Activated CD4-positive, alpha-beta T cell treated with anti-CD3 and anti-CD28 coated beads, Interleukin-2, Interleukin-6, amounts not matched to agents 100 ng/mL and 50 ng/mL, durations not matched to agents 16 hours and 8 hours (primary cell): ENCODE results near the gene SPOCK1.

ENCODE experiments used
- DNase-seq: peaks from one replicate; pipeline ENCODE4 v3.0.0-alpha.2; 2020

SPOCK1 gene

DNA sequence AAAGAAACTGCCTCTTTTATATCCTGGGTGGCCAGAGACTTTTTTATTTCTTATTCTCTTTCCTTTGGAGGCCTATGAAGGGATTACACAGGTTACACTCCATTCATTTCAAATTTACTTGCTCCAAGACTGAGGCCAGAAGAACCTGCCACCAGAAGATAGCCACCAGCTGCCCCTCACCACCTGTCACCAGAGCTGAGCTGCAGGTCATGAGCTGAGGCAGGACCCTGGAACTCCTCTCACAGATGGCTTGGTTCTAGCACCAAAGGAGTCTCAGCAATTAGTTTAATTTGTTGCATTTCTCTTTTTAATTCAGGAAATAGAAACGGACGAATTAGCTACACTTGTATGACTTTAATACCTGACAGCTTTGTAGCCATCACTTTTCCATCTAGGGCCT, 313.9 kb downstream of the SPOCK1 start:
- no peak for DNase-seq

DNA sequence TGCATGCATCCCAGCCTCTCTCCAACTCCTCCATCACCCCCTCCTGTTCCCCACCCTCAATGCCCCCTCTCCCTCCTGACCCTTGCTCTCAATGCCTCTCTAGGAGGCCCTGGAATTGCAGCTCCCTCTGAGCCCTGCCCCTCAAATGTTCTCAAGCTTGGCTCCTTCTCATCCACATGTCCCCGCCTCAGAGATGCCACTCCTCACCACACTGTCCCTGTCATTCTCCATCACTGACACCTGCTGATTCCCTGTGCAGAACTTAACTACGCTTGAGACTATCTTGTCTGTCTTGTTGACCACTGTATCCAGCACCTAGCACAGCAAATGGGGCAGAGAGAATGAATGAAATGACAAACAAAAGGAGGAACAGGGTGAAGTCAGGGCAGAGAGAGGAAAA, 314.4 kb downstream of the SPOCK1 start:
- DNase-seq, result no peak

DNA sequence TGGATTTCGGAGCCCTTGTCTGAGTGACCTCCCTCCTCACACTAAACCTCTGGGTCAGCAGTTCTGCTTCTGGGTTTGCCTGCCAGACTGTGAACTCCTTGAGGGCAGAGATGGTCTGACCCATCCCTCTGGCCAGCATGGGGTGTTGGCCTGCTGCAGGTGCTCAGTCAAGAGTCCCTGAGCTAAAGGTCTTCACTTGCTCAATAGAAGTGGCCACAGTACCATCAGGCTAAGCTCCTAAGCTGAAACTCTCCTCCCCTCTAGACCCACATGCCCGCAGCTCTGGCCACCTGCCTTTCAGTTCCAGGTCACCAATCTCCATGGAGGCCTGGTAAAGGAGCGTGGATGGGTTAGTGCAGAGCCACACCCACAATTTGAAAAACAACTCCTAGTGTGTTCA, 316.6 kb downstream of the SPOCK1 start:
- no peak for DNase-seq

DNA sequence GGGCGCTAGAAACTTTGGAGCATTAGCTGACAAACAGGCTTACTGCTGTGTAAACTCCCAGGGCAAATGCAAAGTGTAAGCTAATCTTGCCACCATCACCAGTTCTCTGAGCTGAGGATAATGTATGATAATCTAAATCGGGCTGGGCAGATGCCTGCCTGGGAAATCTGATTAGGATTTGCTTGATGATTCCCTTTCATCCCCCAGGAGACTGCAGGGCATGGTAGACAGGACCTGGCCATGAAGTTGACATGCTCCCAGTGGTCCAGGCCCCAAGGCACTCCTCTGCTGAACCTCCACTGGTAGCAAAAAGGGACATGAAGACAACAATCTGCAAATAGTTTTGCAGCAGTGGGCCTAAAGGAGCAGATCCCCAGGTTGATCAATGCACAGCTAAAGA, 317.5 kb downstream of the SPOCK1 start:
- DNase-seq, result no peak

DNA sequence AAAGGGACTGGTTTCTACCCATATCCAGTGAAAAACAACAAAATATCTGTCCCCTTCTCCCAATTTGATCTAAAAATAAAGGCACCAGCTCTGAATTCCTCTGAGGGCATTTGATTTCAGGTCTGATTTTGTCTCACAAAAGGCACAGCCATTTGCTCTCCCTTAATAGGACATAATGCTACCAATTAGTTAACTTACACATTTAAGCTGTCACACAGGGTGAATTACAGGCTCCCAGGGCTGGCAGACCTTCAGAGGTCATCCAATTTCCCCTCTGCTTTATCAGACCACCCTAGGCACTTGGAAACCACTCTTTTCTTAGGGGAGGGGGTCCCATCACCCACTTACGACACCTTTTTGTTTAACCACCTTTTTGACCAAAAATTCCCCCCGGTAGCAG, 319.9 kb downstream of the SPOCK1 start:
- DNase-seq, result no peak

DNA sequence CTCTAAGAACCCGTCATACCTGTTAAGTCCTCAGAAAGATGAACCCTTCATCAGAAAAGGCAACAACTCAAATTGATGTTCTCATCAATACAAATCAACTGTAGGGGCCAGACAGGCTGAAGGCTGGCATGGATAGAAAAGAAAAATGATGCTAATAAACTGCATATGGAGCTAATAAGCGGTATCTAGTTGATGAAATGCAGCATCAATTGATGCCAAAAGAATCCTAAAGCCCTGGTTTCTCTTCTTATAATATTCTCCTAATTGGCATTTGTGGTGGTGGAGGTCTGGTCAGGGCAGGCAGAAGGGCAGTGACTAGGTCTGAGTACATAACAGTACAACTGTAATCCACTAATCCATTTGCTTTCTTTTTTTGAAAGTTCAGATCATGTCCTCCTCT, 322.5 kb downstream of the SPOCK1 start:
- DNase-seq, result no peak

DNA sequence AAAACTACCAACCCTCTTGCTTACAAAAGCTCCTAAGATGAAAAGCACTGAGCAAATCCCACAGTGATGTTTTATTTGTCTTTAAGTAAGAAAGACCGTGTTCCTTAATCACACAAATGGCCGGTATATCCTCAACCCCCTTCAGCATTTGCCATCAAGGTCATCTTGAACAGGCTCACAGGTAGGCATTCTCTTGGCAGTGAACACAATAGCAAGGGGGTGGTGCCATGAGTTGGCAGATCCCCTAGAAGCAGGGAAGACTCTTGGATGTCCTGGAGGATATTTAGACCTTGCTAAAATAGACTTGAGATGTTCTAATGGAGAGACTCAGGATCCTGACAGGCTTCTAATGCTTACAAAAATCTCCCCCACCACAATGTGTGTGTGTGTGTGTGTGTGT, 323.0 kb downstream of the SPOCK1 start:
- DNase-seq, result no peak

DNA sequence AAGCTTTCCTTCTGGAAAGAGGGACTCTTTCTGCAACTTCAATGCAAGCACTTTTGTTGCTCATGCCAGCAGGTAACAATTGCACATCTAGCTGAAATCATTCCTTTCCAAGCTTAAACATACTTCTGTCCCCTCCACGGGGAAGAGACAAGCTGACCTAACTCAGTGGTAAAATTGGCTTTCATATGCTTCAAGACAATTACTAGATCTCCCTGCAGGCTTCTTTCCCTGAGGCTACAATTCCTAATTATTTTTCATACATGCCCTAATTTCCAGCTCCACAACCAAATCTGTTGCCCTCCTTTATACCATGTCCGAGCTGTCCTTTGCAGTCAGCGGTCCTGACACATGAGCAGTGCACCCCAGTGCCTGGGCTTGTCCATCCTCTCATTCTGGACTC, 324.9 kb downstream of the SPOCK1 start:
- no peak for DNase-seq

DNA sequence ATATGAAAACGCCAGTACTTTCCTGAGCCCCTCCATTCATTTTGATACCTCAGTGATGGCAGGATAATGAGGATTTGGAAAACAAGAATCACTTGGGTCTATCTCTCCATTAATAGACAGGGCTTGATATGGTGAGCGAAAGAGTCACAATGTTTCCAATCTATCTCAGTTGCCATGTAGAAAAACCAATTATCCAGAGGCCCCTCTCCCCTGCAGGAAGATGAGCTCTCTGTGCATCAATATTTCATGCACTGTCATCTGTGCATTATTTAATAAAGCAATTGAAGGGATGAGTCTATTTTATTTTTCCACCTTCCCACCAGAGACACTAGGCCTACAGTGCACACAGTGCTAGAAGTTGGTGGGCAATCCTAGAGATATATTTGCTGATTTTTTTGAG, 326.9 kb downstream of the SPOCK1 start:
- DNase-seq, result no peak

DNA sequence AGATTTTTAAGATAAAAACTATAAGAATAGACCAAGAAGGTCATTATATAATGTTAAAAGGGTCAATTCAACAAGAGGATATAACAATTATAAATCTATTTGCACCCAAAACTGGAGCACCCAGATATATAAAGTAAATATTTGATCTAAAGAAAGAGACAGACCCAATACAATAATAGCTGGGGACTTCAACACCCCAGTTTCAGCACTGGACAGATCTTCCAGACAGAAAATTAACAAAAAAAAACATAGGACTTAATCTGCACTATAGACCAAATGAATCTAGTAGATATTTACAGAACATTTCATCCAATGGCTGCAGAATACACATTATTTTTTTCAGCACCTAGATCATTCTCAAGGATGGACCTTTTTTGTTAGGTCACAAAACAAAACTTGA, 331.9 kb downstream of the SPOCK1 start:
- no peak for DNase-seq

DNA sequence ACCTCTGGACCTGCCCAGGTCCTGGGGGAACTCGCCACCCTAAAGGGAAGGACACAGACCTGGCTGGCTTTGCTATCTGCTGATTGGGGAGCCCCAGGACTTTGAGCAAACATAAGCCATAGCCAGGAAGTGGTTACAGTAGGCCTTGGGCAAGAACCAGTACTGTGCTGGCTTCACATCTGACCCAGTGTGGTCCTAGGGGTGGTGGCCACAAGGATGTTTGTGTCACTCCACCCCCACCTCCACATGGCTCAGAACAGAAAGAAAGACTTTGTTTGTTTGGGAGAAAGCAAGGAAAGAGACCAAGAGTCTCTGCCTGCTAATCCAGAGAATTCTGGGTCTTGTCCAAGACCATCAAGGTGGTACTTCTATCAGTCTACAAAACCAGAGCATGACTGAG, 334.2 kb downstream of the SPOCK1 start:
- DNase-seq, result no peak

DNA sequence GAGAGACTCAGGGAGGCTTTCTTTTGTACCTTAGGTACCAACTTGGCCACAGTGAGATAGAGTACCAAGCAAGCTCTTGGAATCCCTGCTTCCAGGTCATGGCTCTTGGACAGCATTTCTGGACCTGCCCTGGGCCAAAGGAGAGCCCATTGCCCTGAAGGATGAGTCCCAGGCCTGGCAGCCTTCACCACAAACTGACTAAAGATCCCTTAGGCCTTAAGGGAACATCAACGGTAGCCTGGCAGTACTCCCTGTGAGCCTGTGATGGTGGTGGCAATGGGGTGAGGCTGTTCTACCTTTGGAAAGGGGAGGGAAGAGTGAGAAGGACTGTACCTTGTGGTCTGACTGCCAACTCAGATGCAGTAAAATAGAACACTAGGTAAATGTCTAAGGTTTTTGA, 334.6 kb downstream of the SPOCK1 start:
- no peak for DNase-seq

DNA sequence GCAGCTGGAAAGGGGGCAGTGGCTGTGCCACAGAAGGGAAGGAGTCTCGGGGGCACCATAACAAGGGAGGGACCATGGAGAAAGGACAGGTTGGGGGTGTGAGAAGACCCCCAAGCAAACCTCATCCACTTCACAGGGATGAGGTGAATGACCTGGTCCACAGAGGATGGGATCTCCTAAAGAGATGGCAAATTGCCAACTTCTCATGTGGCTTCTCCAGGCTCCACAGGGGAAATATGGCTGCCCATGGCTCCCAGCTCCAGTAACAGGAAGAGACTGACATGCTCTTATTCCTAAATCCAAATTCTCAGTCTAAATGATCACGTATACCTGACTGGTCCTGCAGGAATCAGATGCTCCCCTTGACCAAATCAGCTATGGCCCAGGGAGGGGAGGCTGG, 340.4 kb downstream of the SPOCK1 start:
- DNase-seq, result no peak

DNA sequence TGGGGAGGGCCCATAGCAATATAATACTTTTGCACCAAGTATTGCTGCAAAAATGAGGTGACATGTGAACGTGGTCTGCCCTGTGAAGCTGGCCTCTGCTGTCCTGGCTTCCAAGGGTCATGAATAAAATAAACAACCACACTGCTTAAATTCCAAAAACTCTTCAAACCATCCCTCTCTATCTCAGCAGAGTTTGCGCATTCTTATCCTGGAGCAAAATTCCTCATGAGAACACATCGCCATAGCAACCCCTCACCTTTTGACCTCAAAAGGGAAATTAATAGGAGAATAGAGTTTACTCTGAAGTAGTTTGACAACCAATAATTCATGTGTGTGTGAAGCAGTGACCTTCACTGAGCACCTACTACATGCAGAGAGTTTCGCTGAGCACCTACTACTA, 342.9 kb downstream of the SPOCK1 start:
- DNase-seq, result no peak

DNA sequence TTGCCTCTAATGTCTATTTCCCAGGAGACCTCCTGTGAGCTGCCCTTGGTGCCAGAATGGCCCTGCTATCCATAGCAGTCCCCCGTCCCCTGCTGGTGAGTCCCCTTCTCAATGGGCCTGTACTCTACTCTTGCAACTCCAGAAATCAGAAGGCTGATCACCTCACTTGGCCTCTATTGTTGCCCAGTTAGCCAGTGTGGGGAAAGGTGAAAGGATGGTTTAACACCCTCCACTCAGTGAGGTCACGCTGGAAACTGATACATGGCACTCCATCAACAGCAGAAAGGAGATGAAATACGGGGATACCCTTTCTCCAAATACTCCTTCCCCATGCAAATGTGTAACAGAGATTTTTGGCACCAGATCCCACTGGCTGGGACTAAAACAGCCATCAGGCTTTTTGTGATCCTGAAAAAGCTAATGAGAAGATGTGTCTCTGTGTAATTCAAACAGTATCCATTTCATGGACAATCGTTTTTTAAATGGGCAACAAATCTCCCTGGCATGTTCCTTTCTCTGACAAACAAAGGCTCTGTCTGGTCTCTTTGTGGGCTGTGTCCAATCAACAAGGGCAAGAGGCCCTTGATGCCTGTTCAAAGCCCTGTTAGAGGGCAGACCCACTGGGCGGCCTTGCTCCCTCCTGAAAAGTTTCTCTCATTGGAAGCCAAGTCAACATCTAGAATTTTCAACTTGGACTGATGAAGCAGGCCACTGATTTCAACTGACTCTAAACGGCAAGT, 343.7 kb downstream of the SPOCK1 start:
- DNase-seq, result no peak

DNA sequence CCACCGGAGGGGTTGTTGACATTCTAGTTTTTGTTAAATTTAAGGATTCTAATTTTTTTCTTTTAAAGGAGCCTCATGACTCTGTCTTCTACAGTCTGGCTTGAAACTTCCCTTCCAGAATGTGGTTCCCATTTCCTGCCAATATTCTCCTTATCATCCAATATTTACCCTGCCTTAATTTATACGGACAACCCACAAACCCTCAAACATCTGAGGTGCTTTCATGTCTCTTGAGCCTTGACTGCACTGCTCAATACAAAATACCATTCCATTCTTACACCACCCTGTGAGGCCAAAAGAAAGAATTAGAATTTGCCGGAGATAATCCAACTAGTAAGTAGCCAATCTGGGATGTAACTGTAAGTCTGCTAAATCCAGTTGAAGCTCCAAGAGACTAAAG, 346.5 kb downstream of the SPOCK1 start:
- no peak for DNase-seq

DNA sequence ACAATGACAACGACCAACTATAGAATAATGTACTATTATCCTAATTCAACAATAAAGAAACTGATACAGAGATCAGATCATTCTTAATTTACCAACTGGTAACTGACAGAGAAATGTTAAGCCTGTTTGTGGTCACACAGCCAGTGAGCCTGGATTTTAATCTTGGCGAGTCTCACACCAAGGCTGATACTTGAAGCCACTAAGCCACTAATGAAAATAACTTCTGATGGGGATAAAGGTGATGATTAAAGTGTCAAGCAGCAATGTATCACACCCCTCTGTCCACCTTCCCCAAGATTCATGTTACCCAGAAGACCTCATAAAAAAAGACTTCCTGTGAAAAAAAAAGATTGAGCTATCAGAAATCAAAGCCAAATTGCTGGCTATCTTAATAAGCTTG, 350.5 kb downstream of the SPOCK1 start:
- DNase-seq, result no peak

DNA sequence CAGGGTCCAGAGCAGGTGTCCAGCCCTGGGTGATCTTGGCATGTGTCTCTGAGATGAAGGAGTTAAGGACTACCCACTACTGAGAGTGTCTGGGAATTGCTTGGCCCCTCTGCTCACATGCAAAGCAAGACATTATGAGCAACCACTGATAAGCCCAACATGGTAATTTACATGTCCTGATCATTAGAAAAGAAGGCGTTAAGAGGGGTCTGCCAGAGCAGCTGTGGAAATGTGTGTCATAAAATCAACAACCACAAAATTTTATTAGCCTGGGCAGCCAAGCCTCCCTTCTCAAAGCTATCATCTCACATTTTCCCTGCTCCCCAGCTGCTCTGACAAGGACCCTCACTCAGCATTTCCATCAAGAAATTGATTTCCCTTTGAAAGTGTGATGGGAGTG, 351.0 kb downstream of the SPOCK1 start:
- no peak for DNase-seq

DNA sequence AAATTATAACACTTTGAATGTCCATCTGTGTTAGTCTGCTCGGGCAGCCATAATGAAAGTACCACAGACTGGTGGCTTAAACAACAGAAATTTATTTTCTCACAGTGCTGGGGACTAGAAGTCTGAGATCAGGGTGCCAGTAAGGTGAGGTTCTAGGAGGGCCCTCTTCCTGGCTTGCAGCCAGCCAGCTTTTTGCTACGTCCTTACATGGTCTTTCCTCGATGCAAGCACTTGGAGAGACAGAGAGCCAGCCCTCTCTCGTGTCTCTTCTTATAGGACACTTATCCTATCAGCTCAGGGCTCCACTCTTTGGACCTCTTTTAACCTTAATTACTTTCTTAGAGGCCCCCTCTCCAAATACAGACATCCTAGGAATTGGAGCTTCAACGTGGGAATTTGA, 351.8 kb downstream of the SPOCK1 start:
- no peak for DNase-seq

DNA sequence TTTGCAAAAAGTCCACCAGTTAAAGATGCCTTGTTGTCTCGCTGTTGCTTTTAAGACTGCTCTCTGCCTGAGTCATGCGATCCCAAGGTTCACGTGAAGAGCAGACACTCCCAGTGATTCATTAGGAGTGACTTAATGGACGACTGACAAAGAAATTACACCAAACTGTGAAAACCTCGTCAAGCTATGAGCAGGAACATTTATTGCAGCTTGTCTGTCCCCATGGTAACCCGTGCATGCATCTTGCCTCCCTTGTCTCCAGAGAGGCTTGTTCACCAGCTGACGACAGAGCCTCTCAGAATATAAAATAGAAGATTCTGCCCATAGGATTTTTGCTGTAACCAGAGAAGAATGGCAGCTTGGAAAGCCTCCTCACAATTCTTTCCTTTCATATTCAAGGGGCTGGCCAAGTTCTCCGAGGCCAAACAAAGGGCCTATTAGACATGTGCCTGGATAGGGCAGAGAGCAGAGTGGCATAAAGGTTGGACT, 352.7 kb downstream of the SPOCK1 start:
- DNase-seq, result no peak

DNA sequence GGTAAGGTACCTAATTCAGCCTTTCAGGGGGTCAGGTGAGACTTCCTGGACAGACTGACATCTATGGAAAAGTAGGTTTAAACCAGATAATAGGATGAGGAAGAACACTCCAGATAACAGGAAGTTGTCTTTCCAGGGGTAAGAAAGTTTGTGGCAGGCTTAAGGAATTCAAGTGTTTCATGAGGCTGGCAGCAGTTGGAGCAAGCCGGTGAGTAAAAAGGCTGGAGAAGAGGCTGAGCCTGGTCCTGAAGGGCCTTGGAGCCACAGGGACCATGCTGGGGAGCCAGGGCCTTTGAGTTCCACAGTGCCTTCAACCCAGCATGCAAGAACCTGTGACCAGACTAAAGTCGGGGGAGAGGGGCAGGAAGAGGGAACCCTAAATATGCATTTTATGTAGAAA, 353.4 kb downstream of the SPOCK1 start:
- DNase-seq, result no peak

DNA sequence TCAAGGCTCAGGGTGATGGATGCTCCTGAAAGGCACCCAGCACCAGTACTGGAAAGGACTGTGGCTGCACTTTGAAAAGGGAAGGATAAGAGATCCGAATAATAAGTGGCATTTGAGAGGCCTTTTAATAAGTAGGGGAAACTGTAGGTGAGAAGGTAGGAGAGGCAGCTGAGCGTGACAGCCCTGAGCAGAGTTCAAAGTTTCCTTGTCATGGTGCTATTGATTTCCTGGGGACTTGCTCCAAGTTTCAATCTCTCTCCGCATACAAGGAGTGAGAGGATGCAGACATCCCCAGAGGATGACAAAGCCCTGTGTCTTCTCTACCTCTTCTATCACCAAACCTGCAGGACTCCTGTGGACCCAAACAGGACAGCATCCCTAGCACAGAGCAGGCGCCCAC, 354.5 kb downstream of the SPOCK1 start:
- no peak for DNase-seq

DNA sequence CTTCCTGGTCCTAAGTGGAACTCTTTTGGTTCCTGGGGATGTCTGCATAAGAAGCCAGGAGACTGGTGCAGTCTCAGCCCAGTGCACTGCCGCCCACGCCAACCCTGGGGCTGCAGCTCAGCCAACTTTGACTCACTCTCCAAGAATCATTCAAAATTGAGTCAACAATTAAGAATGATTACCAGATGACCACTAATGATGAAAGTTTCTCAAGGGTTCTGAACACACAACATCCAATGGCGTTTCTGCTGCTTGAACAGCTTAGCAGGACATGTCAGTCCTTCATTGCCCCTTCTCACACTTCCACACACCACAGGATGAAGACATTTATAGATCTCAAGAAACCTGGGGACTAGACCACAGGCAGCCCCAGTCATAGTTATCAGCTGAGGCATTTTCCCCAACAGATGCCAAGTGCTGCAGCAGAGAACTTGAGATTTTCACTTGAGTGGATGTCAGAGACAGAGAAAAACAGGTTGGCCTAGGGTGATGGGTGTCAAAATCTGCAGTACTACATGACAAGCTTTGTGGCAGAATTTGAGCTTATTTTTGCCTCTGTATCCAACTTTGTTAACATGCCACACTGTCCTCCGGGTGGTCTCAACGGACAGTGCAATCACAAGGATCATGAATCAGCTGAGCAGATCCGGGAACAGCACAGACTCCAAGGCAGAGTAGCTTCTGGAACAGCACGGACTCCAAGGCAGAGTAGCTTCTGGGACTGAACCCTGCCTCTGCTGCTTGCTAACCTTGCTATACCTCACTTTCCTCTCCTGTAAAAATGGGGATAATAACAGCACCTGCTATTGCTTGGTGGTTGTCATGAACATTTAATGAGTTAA, 356.1 kb downstream of the SPOCK1 start:
- DNase-seq, result no peak

DNA sequence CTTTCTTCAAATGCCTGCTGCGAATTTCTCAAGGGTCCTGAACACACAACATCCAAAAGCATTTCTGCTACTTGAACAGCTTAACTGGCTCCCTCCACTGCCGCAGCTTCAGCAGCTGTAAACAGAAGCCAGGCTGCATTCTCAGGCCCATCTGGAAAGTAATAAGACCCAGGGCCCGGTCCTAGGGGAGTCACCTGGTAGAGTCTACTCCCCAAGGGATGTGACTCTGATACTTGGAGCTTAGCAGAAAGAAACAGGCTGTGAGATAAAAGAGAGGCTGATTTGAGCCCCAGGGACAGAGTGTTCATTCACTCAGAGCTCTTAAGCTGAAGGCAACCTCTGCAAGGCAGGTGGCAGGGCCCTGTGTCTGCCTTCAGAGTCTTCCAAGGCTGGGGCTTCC, 356.8 kb downstream of the SPOCK1 start:
- no peak for DNase-seq

DNA sequence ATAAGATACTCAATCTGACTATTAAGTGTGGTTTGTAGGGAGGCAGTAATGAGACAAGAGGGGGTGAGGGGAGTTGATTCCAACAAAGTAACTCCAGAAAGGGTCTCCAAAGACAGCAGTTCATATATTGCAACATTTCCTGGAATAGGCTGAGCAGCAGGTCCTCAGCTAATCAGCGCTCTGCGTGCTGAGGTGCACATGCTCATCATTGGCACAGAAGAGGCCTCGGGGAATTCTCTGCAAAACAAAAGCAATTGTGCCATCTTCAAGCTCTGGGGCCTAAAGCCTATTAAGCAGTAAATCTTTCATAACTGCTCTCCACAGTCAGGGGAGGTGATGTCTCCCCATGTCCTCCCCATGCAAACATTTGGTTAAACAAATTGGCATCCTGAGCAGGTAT, 357.3 kb downstream of the SPOCK1 start:
- no peak for DNase-seq
